ENCODE measurements around the gene CHRD.

DNA sequence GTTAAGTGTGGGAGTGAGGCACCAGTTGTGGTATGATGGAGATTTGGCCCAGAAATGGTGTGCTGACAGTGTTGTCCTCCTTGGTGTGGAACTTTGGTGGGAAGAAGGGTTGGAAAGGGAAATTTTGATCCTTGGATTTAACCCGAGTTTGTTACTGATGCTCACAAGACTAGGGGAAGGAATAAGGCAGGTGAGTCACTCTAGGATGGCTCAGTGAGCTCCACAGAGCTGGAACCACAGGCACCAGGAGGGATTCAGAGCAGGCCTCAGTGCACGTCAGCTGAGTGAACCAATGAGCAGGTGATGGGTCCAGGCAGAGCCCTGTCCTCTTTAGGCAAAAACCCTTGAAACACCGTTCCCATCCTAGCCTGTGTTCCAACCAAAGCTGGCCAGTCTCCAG, 11.4 kb downstream of the CHRD start:
- TF ChIP-seq, protein P1, sequence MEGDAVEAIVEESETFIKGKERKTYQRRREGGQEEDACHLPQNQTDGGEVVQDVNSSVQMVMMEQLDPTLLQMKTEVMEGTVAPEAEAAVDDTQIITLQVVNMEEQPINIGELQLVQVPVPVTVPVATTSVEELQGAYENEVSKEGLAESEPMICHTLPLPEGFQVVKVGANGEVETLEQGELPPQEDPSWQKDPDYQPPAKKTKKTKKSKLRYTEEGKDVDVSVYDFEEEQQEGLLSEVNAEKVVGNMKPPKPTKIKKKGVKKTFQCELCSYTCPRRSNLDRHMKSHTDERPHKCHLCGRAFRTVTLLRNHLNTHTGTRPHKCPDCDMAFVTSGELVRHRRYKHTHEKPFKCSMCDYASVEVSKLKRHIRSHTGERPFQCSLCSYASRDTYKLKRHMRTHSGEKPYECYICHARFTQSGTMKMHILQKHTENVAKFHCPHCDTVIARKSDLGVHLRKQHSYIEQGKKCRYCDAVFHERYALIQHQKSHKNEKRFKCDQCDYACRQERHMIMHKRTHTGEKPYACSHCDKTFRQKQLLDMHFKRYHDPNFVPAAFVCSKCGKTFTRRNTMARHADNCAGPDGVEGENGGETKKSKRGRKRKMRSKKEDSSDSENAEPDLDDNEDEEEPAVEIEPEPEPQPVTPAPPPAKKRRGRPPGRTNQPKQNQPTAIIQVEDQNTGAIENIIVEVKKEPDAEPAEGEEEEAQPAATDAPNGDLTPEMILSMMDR (IDR thresholded peaks at IDR 0.05; ENCODE audit: borderline replicate concordance, extremely low read depth, low read length, poor library complexity, severe bottlenecking): no peak
- no peak for TF ChIP-seq EZH2 (IDR thresholded peaks at IDR 0.05; ENCODE audit: borderline replicate concordance, low read depth, low read length, severe bottlenecking)
